ENCODE data around the gene GALNT11.

GALNT11 gene

DNA sequence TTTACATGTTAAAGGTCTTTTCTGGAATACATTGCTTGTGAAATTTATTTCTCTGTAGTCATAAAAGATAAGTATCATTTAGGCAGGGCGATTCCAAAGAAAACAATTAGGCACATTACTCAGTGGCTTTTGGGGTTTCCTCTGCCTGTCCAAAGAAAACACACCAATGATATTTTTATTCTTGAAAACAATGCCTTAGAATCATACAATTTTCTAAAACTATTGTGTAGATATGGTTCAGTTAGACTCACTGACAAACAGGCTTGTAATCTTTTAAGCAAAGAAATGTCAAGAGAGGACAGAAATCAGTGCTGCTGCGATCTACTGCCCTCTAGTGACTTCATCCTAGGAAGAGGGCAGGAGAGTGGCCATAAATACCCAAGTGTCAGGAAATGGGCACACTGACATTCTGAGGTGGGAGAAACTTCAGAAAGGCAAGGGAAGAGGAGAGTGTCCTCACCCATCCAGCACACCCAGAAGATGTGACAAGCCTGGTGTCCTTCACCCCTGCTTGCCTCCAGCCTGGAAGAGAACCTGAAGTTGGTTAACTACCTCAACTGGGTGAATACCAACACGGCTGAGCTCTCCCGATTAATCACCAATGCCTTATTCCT lies 120.5 kb downstream of the GALNT11 start:
- no peak for DNase-seq (ENCODE audit: low read depth, low spot score)

GRCh38 chr7:152148706-152149105 lies 123.2 kb downstream of the GALNT11 start:
- no peak for DNase-seq (ENCODE audit: low read depth, low spot score)

GRCh38 chr7:152149363-152149762 lies 123.9 kb downstream of the GALNT11 start:
- DNase-seq (ENCODE audit: low read depth, low spot score), result no peak

DNA sequence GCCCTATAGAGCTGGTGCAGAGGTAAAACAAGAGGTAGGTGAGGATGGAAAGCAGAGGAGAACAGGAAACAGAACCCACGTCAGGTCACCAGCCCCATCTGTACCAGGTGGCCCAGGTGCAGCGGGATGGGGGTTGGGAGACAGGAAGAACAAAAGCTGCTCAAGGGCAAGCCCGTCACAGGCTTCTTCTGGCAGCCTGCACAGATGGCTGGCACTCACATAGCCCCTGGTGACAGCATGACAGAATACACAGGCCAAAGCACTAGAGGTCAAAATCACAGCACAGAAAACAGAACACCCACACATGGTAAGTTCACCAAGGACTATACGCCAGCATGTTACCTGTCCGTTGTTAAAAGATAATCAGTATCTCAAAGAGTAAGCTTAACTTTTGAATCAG lies 126.8 kb downstream of the GALNT11 start:
- DNase-seq (ENCODE audit: low read depth, low spot score), result no peak

- DNase-seq (ENCODE audit: low read depth, low spot score), result no peak
Observed at GRCh38 chr7:152158801-152159587, 133.5 kb downstream of the GALNT11 start.

DNA sequence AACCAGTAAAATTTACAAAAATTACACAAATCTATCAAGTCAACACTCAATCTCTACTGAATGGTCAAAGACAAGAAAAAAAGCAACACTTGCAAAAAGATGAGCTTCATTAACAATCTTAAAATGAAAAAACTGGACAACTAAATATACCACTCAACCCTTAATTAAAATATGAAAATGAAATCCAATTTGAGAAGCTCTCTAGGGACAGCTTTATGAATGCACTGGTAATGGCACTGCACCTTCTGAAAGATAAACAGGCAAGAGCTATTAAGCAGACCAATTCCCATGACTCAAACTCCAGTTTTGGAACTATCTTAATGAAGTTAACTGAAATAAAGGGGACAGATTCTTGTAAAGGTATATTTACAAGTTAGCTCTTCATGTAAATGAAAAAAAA lies 135.7 kb downstream of the GALNT11 start:
- DNase-seq (ENCODE audit: low read depth, low spot score), result no peak

DNA sequence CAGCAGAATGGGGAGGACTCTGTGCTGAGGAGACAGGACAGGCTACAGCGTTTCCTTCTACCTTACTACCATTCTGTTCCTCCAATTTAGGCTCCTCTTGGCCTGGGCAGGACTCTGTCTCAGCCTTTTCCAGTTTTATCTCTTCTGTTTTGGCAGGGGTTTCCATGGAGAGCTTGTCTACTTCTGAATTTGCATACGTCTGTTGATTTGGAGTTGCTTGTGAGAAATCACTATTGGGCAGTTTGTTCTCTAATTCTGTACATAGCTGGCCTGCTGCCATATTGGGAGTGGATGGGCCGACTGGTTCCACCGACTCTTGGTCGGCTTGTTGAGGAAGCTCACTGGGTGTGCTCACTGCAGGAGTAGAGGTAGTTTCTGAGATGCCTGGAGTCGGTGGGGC lies 136.8 kb downstream of the GALNT11 start:
- DNase-seq (ENCODE audit: low read depth, low spot score), result no peak
